Liver (tissue), 9 donors: Measurements from ENCODE around the gene PIGN. TPM values are rescaled to one million over a fixed set of nuclear protein-coding genes. Genes with fewer than 3 reads are reported as not detected.
"Not testable (repeated sequence)": the region's sequence is repeated elsewhere in the genome, so short reads cannot be mapped to it uniquely, and the experiment has no call there.

Experiments
- DNase-seq: peaks from one replicate; pipeline ENCODE4 v3.0.0-alpha.2; 2017; ENCODE audit warnings: low spot score
- H3K27ac ChIP-seq, 2 donors: one replicate each; pipeline ENCODE4 v1.7.0; 2013; ENCODE audit warnings: inconsistent platforms in 2 of 2, low read length in 2 of 2, control low read depth in 1 of 2, low read depth in 1 of 2, mild to moderate bottlenecking in 1 of 2
- H3K27me3 ChIP-seq, 4 donors: one replicate each; pipeline versions ENCODE4 v1.6.1 to v1.7.0; 2013; ENCODE audit warnings: low read length in 3 of 4, inconsistent platforms in 1 of 4, mild to moderate bottlenecking in 1 of 4, moderate library complexity in 1 of 4; ENCODE audit not compliant: control insufficient read depth in 4 of 4, insufficient read depth in 4 of 4
- H3K36me3 ChIP-seq, 4 donors: one replicate each; pipeline versions ENCODE4 v1.6.1 to v1.7.0; 2013; ENCODE audit warnings: low read length in 3 of 4, mild to moderate bottlenecking in 3 of 4, low read depth in 1 of 4, moderate library complexity in 1 of 4; ENCODE audit not compliant: control insufficient read depth in 4 of 4, insufficient read depth in 3 of 4
- H3K4me1 ChIP-seq, 4 donors: one replicate each; pipeline versions ENCODE4 v1.6.1 to v1.7.0; 2013; ENCODE audit warnings: low read length in 3 of 4, mild to moderate bottlenecking in 3 of 4, moderate library complexity in 1 of 4; ENCODE audit not compliant: control insufficient read depth in 4 of 4, insufficient read depth in 4 of 4
- H3K4me3 ChIP-seq, 3 donors: one replicate each; pipeline versions ENCODE4 v1.6.1 to v1.7.0; 2013; ENCODE audit warnings: low read length in 3 of 3, control low read depth in 1 of 3, low read depth in 1 of 3, mild to moderate bottlenecking in 1 of 3
- H3K9ac ChIP-seq, 2 donors: one replicate each; pipeline ENCODE4 v1.7.0; 2013; ENCODE audit warnings: low read length in 2 of 2, mild to moderate bottlenecking in 2 of 2, moderate library complexity in 2 of 2, control low read depth in 1 of 2, low read depth in 1 of 2
- H3K9me3 ChIP-seq, 4 donors: one replicate each; pipeline versions ENCODE4 v1.6.1 to v1.7.0; 2013; ENCODE audit warnings: low read length in 3 of 4; ENCODE audit not compliant: control insufficient read depth in 4 of 4
- ATF3 ChIP-seq: IDR thresholded peaks from 2 replicates; pipeline ENCODE4 v1.6.1; 2016; ENCODE audit warnings: antibody characterized with exemption
- CTCF ChIP-seq: fragments of 150-350 bp; IDR thresholded peaks from 2 replicates; pipeline ENCODE4 v1.5.1; 2017; ENCODE audit warnings: improper control_type of control experiment, low read depth, low read length; ENCODE audit not compliant: missing input control
- EGR1 ChIP-seq, 2 donors: IDR thresholded peaks; 2 replicates each; pipeline ENCODE4 v1.6.1; 2016 to 2018; ENCODE audit warnings: antibody characterized with exemption in 2 of 2, low read depth in 2 of 2
- FOXA1 ChIP-seq: IDR thresholded peaks from 2 replicates; pipeline ENCODE4 v1.6.1; 2016; ENCODE audit warnings: antibody characterized with exemption
- FOXA2 ChIP-seq: IDR thresholded peaks from 2 replicates; pipeline ENCODE4 v1.6.1; 2016; ENCODE audit warnings: antibody characterized with exemption
- GABPA ChIP-seq, 2 donors: IDR thresholded peaks in 1 of 2; conservative IDR thresholded peaks in 1 of 2; 2 replicates each; pipeline ENCODE4 v1.6.1; 2016; ENCODE audit warnings: antibody characterized with exemption in 2 of 2, mild to moderate bottlenecking in 1 of 2, moderate library complexity in 1 of 2
- HNF4A ChIP-seq, 2 donors: conservative IDR thresholded peaks; 2 replicates each; pipeline ENCODE4 v1.6.1; 2016; ENCODE audit warnings: antibody characterized with exemption in 2 of 2, mild to moderate bottlenecking in 2 of 2
- HNF4G ChIP-seq: IDR thresholded peaks from 2 replicates; pipeline ENCODE4 v1.6.1; 2016; ENCODE audit warnings: antibody characterized with exemption
- JUND ChIP-seq, 2 donors: IDR thresholded peaks; 2 replicates each; pipeline ENCODE4 v1.6.1; 2016; ENCODE audit warnings: antibody characterized with exemption in 2 of 2
- RAD21 ChIP-seq, 2 donors: IDR thresholded peaks; 2 replicates each; pipeline ENCODE4 v1.6.1; 2016; ENCODE audit warnings: antibody characterized with exemption in 2 of 2, mild to moderate bottlenecking in 2 of 2
- SP1 ChIP-seq: IDR thresholded peaks from 2 replicates; pipeline ENCODE4 v1.6.1; 2018; ENCODE audit warnings: antibody characterized with exemption, mild to moderate bottlenecking
- TAF1 ChIP-seq: conservative IDR thresholded peaks from 2 replicates; pipeline ENCODE4 v1.6.1; 2016; ENCODE audit warnings: antibody characterized with exemption, mild to moderate bottlenecking
- YY1 ChIP-seq: IDR thresholded peaks from 2 replicates; pipeline ENCODE4 v1.6.1; 2016; ENCODE audit warnings: antibody characterized with exemption, mild to moderate bottlenecking
- ZBTB33 ChIP-seq: IDR thresholded peaks from 2 replicates; pipeline ENCODE4 v1.6.1; 2016; ENCODE audit warnings: antibody characterized with exemption
- WGBS: extraction: QIAGEN DNeasy Blood & Tissue Kit; methylation state at CpG from one replicate; pipeline ENCODE4 v1.1.7; 2013; 5-methylcytosine and 5-hydroxymethylcytosine counted together
- polyA plus RNA-seq, 2 donors: library from polyadenylated mRNA; stranded (reverse) in 1 of 2; unstranded in 1 of 2; fragments of 200-250 nt in 1 of 2; fragments of >200 nt in 1 of 2; fragmentation: Nextera tagmentation in 1 of 2; extraction: Ambion mirVana in 1 of 2; gene quantifications; one replicate each; pipeline versions ENCODE4 v1.2.1 to v1.2.3, GENCODE V29; 2013 to 2015
- total RNA-seq, 2 donors: library from RNA; depleted of rRNA; stranded (reverse); fragments of >200 nt; gene quantifications; one replicate each; pipeline ENCODE4 v1.2.3, GENCODE V29; 2014
- TF ChIP-seq, protein P1 (sequence below): IDR thresholded peaks from 2 replicates; pipeline ENCODE4 v1.6.1; 2016; ENCODE audit warnings: antibody characterized with exemption, mild to moderate bottlenecking
- TF ChIP-seq, protein P2 (sequence below): IDR thresholded peaks from 2 replicates; pipeline ENCODE4 v1.6.1; 2016; ENCODE audit warnings: antibody characterized with exemption
- donor health status: healthy.
- donor health status: healthy.
- donor health status: healthy.
- donor health status: healthy.
- donor health status: healthy.

PIGN gene
- total and polyA plus RNA-seq, 4 donors: 5.1 to 20.6 (median 12.5) TPM

DNA sequence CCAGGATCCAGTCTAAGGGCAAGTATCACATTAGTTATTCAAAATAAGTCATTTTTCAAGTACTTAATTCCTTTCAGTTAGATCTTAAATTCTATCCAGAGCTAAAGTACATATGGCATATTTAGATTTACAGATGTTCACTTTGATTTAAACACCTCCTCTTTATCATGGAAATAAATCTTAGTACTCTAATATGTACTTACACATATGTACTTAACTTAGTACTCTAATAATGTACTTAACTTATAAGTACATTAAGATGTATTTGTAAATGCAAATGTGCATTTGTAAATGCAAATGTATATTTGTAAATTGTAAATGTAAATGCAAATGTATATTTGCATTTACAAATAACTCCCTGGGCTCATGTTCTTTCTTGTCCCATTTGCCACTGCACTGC, 14.6 kb downstream of the PIGN start:
- H3K27ac ChIP-seq: no peak overlapping the region
- H3K9ac ChIP-seq: no peak overlapping the region
- H3K4me3 ChIP-seq: no peak overlapping the region
- no peak for TF ChIP-seq JUND (IDR thresholded peaks at IDR 0.05)
- no peak for TF ChIP-seq FOXA1
- no peak for TF ChIP-seq TAF1
- TF ChIP-seq, protein P1, sequence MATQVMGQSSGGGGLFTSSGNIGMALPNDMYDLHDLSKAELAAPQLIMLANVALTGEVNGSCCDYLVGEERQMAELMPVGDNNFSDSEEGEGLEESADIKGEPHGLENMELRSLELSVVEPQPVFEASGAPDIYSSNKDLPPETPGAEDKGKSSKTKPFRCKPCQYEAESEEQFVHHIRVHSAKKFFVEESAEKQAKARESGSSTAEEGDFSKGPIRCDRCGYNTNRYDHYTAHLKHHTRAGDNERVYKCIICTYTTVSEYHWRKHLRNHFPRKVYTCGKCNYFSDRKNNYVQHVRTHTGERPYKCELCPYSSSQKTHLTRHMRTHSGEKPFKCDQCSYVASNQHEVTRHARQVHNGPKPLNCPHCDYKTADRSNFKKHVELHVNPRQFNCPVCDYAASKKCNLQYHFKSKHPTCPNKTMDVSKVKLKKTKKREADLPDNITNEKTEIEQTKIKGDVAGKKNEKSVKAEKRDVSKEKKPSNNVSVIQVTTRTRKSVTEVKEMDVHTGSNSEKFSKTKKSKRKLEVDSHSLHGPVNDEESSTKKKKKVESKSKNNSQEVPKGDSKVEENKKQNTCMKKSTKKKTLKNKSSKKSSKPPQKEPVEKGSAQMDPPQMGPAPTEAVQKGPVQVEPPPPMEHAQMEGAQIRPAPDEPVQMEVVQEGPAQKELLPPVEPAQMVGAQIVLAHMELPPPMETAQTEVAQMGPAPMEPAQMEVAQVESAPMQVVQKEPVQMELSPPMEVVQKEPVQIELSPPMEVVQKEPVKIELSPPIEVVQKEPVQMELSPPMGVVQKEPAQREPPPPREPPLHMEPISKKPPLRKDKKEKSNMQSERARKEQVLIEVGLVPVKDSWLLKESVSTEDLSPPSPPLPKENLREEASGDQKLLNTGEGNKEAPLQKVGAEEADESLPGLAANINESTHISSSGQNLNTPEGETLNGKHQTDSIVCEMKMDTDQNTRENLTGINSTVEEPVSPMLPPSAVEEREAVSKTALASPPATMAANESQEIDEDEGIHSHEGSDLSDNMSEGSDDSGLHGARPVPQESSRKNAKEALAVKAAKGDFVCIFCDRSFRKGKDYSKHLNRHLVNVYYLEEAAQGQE: no peak
- TF ChIP-seq HNF4G: no peak
- TF ChIP-seq ZBTB33: no peak
- no peak for TF ChIP-seq FOXA2
- TF ChIP-seq EGR1 (IDR thresholded peaks at IDR 0.05; ENCODE audit: low read depth in 2 of 2): no peak
- no peak for TF ChIP-seq GABPA (IDR thresholded peaks at IDR 0.05 in 1 of 2, conservative IDR thresholded peaks at IDR 0.05 in 1 of 2)
- no peak for TF ChIP-seq YY1
- TF ChIP-seq, protein P2, sequence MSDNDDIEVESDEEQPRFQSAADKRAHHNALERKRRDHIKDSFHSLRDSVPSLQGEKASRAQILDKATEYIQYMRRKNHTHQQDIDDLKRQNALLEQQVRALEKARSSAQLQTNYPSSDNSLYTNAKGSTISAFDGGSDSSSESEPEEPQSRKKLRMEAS: no peak
- TF ChIP-seq CTCF: no peak
- no peaks in the 10 kb centered on the region for H3K9me3 ChIP-seq
- H3K4me1 ChIP-seq: no peaks in the 10 kb centered on the region
- no peaks in the 10 kb centered on the region for H3K27me3 ChIP-seq
- no peaks in the 10 kb centered on the region for H3K36me3 ChIP-seq
- no peak for DNase-seq

DNA sequence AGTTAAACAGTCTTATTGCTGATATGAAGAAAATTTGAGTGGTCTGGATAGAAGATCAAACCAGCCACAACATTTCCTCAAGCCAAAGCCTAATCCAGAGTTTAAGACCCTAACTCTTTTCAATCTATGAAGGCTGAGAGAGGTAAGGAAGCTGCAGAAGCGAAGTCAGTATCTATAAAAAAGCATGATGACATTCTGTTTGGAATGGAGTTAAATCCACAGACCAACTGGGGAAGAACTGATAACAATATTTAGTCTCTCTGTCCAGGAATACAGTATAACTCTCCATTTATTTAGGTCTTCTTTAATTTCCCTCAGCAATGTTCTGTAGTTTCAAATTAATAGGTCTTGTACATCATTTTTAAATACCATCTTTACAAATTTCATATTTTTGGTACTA, 16.0 kb downstream of the PIGN start:
- Histone ChIP-seq H3K4me3 (no peak overlapping the region), H3K9me3 (no peaks in the 10 kb centered on the region), H3K9ac (no peak overlapping the region), H3K4me1 (no peaks in the 10 kb centered on the region), H3K27ac (no peak overlapping the region), H3K27me3 (no peaks in the 10 kb centered on the region), H3K36me3 (peaks cover 0 to 2% (median 0%) of the 10 kb centered on the region in 4 donors)
- TF ChIP-seq JUND (IDR thresholded peaks at IDR 0.05): no peak
- TF ChIP-seq, protein P1: no peak
- TF ChIP-seq HNF4G: no peak
- TF ChIP-seq ATF3: no peak
- no peak for TF ChIP-seq GABPA (IDR thresholded peaks at IDR 0.05 in 1 of 2, conservative IDR thresholded peaks at IDR 0.05 in 1 of 2)
- no peak for TF ChIP-seq SP1
- no peak for TF ChIP-seq FOXA2
- TF ChIP-seq RAD21 (IDR thresholded peaks at IDR 0.05): no peak
- TF ChIP-seq, protein P2: no peak
- no peak for TF ChIP-seq FOXA1
- TF ChIP-seq HNF4A (conservative IDR thresholded peaks at IDR 0.05): no peak
- no peak for TF ChIP-seq YY1
- WGBS: 93% methylated on average over 1 of the region's 1 CpG
- DNase-seq: no peak

DNA sequence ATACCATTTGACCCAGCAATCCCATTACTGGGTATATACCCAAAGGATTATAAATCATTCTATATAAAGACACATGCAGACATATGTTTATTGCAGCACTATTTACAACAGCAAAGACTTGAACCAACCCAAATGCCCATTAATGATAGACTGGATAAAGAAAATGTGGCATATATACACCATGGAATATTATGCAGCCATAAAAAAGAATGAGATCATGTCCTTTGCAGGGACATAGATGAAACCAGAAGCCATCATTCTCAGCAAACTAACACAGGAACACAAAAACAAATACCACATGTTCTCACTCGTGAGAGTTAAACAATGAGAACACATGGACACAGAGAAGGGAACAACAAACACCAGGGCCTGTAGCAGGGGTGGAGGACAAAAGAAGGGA, 20.3 kb downstream of the PIGN start:
- 87% methylated on average over 1 of the region's 1 CpG for WGBS
- not testable (repeated sequence) for H3K9ac ChIP-seq, H3K27me3 ChIP-seq, H3K4me1 ChIP-seq, H3K4me3 ChIP-seq, H3K9me3 ChIP-seq, H3K27ac ChIP-seq, DNase-seq, H3K36me3 ChIP-seq
